Stimulated activated CD8-positive, alpha-beta memory T cell treated with anti-CD3 and anti-CD28 coated beads, Interleukin-7, amount 100 ng/mL, for 1 hour (primary cell): ENCODE results near the gene GLUD2.
"Not testable (repeated sequence)": the region's sequence is repeated elsewhere in the genome, so short reads cannot be mapped to it uniquely, and the experiment has no call there.

ENCODE experiments used
- DNase-seq, 2 donors: peaks; one replicate each; pipeline ENCODE4 v3.0.0-alpha.2; 2020; ENCODE audit warnings: low read depth in 2 of 2

Gene GLUD2

GRCh38 chrX:121047441-121048419, at the start of gene GLUD2:
GLUD2 (plus strand) TSS chrX:121047610; CDS start chrX:121047685, 75 bp downstream.
- DNase-seq: not testable (repeated sequence)

- DNase-seq: no peak
Measured at GRCh38 chrX:120999413-120999812, 48.0 kb upstream of the GLUD2 start.

- DNase-seq: no peak
Measured at GRCh38 chrX:121000589-121000988, 46.8 kb upstream of the GLUD2 start.

GRCh38 chrX:121008920-121009319, 38.5 kb upstream of the GLUD2 start:
- no peak for DNase-seq

- DNase-seq: no peak
Measured at GRCh38 chrX:121009764-121010163, 37.6 kb upstream of the GLUD2 start.

DNA sequence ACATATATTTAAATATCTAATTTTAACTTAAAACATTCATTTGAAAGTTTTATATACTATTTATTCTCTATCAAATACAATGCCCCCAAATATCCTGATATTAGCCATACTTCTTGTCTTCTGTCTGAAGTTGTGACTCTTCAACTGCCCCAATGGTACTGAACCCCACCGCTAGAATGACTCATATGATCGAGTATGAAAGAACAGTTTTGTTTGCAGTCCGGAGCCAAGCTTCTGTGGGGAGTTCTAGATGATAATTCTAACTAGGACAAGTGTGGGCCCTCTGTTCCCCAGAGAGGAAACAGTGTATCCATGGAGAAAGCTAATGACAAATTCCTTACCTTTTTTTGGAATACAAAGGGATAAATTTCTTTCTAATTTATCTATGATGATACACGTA, 37.2 kb upstream of the GLUD2 start:
- no peak for DNase-seq

GRCh38 chrX:121011254-121011653, 36.2 kb upstream of the GLUD2 start:
- DNase-seq: no peak

DNA sequence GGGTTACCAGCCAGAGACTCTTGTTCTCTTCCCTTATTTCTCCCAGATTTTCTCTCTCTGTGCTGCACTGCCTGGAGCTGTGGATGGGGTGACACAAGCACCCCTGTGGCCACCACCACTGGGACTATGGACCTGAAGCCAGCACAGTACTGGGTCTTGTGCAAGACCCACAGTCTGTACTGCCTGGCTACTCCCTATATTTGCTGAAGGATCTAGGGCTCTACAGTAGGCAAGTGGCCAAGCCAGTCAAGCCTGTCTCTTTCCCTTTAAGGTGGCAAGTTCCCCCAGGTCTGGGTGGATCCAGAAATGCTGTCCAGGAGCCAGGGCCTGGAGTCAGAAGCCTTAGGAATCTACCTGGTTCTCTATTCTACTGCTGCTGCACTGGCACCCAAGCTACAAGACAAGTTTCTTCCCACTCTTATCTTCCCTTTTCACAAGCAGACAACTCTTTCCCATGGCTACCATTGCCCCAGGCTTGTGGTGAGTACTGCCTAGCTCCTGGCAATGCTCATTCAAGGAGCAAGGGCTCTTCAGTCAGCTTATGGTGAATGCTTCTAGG, 33.4 kb upstream of the GLUD2 start:
- DNase-seq: no peak

DNA sequence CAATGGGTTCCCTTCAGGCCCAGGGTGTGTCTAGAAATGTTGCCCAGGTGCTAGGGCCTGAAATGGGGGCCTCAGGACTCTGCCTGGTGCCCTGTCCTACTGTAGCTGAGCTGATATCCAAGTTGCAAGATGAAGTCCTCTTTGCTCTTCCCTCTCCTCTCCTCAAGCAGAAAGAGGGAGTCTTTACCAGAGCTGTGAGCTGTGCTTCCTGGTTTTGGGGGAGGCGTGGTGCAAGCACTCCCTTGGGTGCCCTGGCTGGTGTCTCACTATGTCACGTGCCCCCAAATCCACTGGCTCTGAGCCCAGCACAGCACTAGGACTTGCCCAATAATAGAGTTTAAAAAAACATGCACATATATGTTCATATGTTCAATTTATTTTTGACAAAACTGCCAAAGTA, 32.6 kb upstream of the GLUD2 start:
- DNase-seq: no peak

GRCh38 chrX:121028419-121028818, 19.0 kb upstream of the GLUD2 start:
- DNase-seq: no peak

GRCh38 chrX:121030083-121030482, 17.3 kb upstream of the GLUD2 start:
- no peak for DNase-seq

DNA sequence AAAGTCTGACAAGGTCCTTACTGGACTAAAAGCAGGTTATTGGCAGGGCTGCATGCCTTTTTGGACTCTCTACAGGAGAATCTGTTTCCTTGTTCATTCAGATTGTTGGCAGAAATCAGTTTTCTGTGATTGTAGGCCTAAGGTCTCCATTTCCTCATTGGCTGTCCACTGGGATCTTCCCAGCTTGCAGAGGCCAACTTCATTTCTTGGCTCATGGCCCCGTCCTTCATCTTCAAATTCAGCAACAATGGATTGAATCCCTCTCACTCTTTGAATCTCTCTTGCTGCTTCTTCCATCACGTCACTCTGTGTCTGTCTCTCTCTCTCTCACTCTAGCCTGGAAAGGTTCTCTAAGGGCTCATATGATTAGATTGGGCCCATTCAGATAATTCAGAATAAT, 14.9 kb upstream of the GLUD2 start:
- DNase-seq: no peak

- DNase-seq: no peak
Measured at GRCh38 chrX:121036137-121036536, 11.3 kb upstream of the GLUD2 start.

- no peak for DNase-seq
Measured at GRCh38 chrX:121036951-121037350, 10.5 kb upstream of the GLUD2 start.

- no peak for DNase-seq
Measured at GRCh38 chrX:121050781-121051180, 3.4 kb downstream of the GLUD2 start.

GRCh38 chrX:121052122-121052521, 4.7 kb downstream of the GLUD2 start:
- DNase-seq: no peak

DNA sequence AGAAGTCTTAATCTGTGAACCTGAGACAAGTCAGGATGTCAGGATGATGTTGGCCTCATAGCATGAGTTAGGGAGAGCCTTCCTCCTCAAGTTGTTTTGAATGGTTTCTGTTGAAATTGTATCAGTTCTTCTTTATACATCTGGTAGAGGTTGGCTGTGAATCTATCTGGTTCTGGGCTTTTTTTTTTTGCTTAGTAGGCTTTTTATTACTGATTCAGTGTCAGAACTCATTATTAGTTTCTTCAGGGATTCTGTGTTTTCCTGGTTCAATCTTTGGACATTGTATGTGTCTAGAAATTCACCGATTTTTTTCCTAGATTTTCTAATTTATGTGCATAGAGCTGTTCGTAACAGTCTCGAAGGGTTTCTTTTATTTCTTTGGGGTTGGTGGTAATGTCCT, 14.9 kb downstream of the GLUD2 start:
- DNase-seq: no peak

- DNase-seq: no peak
Measured at GRCh38 chrX:121064579-121064978, 17.2 kb downstream of the GLUD2 start.

DNA sequence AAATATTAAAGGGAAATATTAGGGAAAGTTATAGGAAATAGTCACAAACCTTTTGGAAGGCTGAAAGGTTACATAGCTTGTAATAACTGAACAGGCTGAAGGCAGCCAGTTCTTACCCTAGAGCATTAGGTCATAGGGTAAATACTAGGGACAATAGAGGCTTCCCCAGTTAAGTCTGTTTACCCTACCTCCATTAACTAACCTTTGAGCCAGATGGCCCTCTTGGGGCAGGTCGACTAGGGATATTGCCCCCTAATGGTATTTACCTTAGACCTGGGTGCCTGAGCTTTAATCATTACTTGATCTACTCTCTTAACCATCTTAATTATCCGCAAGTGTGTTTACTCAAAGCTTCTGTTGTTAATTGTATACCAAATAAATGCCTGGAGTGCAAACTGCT, 36.8 kb downstream of the GLUD2 start:
- DNase-seq: not testable (repeated sequence)

DNA sequence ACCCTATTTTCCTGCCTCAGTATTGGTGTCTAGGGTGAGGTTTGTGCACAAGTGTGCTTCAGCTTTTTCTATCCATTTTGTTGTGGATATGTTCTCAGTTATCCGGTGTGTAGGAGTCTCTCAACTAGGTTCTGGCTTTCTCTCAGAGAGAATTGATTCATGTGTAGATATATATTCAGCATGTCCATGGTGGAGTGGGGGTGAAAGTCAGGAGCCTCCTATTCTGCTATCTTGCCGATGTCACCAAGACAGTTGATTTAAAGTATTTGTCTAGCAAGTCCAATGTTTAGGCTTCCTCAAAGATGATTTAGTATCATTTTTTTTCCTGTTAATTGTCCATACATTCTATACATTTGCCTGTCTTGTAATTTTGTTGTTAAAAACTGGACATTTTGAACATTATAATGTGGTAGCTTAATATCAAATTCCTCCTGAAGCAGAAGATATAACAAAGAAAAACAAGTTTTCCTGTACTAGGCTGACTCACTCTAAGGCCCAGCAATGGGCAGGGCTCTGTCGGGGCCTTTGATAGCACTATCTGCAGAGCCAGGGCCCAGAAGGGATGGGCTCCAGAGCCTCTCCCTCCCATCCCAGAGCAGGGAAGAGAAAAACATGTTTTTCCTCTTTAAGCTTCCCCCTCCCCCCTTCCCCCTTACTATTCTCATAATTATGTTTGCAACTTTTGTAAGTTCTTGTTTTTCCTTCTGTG, 37.6 kb downstream of the GLUD2 start:
- no peak for DNase-seq

GRCh38 chrX:121085612-121086010, 38.2 kb downstream of the GLUD2 start:
- DNase-seq: no peak

GRCh38 chrX:121093011-121093410, 45.6 kb downstream of the GLUD2 start:
- no peak for DNase-seq
